ENCODE measurements around the gene PTPRN2.
"Not testable (repeated sequence)": the region's sequence is repeated elsewhere in the genome, so short reads cannot be mapped to it uniquely, and the experiment has no call there.

The PTPRN2 gene

GRCh38 chr7:158264881-158265742 is 322.5 kb downstream of the PTPRN2 start:
- DNase-seq (ENCODE audit: low spot score), result no peak

GRCh38 chr7:158263964-158264748 is 323.5 kb downstream of the PTPRN2 start:
- DNase-seq (ENCODE audit: low spot score), result no peak

- no peak for DNase-seq (ENCODE audit: low spot score)
Measured at GRCh38 chr7:158263110-158263963, 324.3 kb downstream of the PTPRN2 start.

- DNase-seq (ENCODE audit: low spot score), result no peak
Measured at GRCh38 chr7:158262284-158263109, 325.1 kb downstream of the PTPRN2 start.

- no peak for DNase-seq (ENCODE audit: low spot score)
Measured at GRCh38 chr7:158261362-158262235, 326.0 kb downstream of the PTPRN2 start.

- no peak for DNase-seq (ENCODE audit: low spot score)
Measured at GRCh38 chr7:158260567-158261361, 326.9 kb downstream of the PTPRN2 start.

GRCh38 chr7:158259671-158260418 is 327.8 kb downstream of the PTPRN2 start:
- DNase-seq (ENCODE audit: low spot score), result no peak

- DNase-seq (ENCODE audit: low spot score), result no peak
Measured at GRCh38 chr7:158259141-158259540, 328.5 kb downstream of the PTPRN2 start.

GRCh38 chr7:158258411-158259130 is 329.1 kb downstream of the PTPRN2 start:
- no peak for DNase-seq (ENCODE audit: low spot score)

GRCh38 chr7:158257516-158258410 is 329.9 kb downstream of the PTPRN2 start:
- DNase-seq (ENCODE audit: low spot score), result no peak

GRCh38 chr7:158257001-158257400 is 330.6 kb downstream of the PTPRN2 start:
- no peak for DNase-seq (ENCODE audit: low spot score)

- DNase-seq (ENCODE audit: low spot score), result no peak
Measured at GRCh38 chr7:158256091-158256816, 331.4 kb downstream of the PTPRN2 start.

- DNase-seq (ENCODE audit: low spot score), result no peak
Measured at GRCh38 chr7:158255558-158255957, 332.1 kb downstream of the PTPRN2 start.

- DNase-seq (ENCODE audit: low spot score), result no peak
Measured at GRCh38 chr7:158255156-158255555, 332.5 kb downstream of the PTPRN2 start.

- DNase-seq (ENCODE audit: low spot score), result not testable (repeated sequence)
Measured at GRCh38 chr7:158253670-158254045, 334.0 kb downstream of the PTPRN2 start.
